ENCODE results near the gene TADA2A. TPM values are rescaled to one million over a fixed set of nuclear protein-coding genes. Genes with fewer than 3 reads are reported as not detected.

TADA2A gene
- total and polyA plus RNA-seq, 2 of the 8 experiments (the other 6 are each of a cell fraction or from before 2014, with no cell fraction given): 8.4 to 18.5 TPM

DNA sequence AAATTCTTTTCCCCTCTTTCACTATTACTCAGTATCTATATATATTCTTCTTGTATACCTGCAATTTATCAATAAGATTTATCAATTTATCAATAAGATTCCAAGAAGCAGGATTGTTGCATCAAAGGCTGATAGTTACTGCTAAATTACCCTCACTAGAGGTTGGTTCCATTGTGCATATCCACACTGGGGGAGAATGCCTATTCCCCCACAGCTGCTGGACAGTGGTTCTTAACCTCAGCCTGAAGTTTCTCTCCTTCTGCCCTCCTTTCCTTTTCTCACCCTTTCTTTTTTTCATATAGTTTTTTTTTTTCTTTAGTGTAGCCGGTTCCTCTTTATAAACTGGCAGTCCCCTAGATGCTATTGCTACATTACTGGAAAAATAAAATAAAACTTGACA lies 24.6 kb upstream of the TADA2A start:
- Histone ChIP-seq H3K79me1 (ENCODE audit: low read depth, low read length) (no peaks in the 10 kb centered on the region), H3K36me3 (ENCODE audit: control insufficient read depth in 2 of 4, insufficient read depth in 4 of 4, low read length in 3 of 4) (no peaks in the 10 kb centered on the region), H3K14ac (ENCODE audit: insufficient read length) (no peak overlapping the region), H4K91ac (replicated peaks; ENCODE audit: insufficient read length, low read length) (no peak overlapping the region), H3K4me3 (ENCODE audit: extremely low read depth in 1 of 4, insufficient read depth in 2 of 4, low read depth in 3 of 4, low read length in 4 of 4) (no peak overlapping the region), H4K5ac (ENCODE audit: insufficient read length, low read depth, low read length) (no peak overlapping the region), H3K27ac (ENCODE audit: low read depth, low read length) (no peak overlapping the region), H3K18ac (ENCODE audit: extremely low read depth, low read length) (no peak overlapping the region), H2BK5ac (ENCODE audit: low read depth, low read length) (no peak overlapping the region), H3K9ac (replicated peaks in 1 of 4; ENCODE audit: extremely low read depth in 1 of 4, low read depth in 3 of 4, low read length in 3 of 4) (no peak overlapping the region), H3K4me1 (replicated peaks in 1 of 4; ENCODE audit: control insufficient read depth in 3 of 4, insufficient read depth in 4 of 4, low read length in 3 of 4) (no peaks in the 10 kb centered on the region), H3K4me2 (ENCODE audit: insufficient read depth in 1 of 2, low read depth in 2 of 2, low read length in 2 of 2) (no peak overlapping the region), H2BK12ac (ENCODE audit: low read depth, low read length) (no peak overlapping the region), H4K20me1 (replicated peaks in 1 of 2; ENCODE audit: control insufficient read depth in 1 of 2, insufficient read depth in 2 of 2, low read length in 2 of 2) (no peaks in the 10 kb centered on the region), H4K8ac (ENCODE audit: extremely low read depth, insufficient read depth, low read length) (no peak overlapping the region), H3K79me2 (ENCODE audit: control insufficient read depth in 1 of 2, insufficient read depth in 2 of 2, low read length in 2 of 2) (no peaks in the 10 kb centered on the region), H3K23me2 (ENCODE audit: low read depth, low read length) (no peaks in the 10 kb centered on the region), H2BK15ac (ENCODE audit: low read length) (no peak overlapping the region), H2BK120ac (replicated peaks; ENCODE audit: low read depth, low read length) (no peak overlapping the region), H3K9me3 (ENCODE audit: insufficient read depth in 2 of 2, low read depth in 1 of 2, low read length in 1 of 2) (no peaks in the 10 kb centered on the region), H2AFZ (ENCODE audit: low read length) (no peak overlapping the region), H3K4ac (replicated peaks; ENCODE audit: insufficient read length, low read depth, low read length) (no peak overlapping the region), H3K27me3 (replicated peaks in 1 of 4; ENCODE audit: control insufficient read depth in 3 of 4, extremely low read depth in 1 of 4, insufficient read depth in 3 of 4, low read length in 3 of 4) (no peaks in the 10 kb centered on the region), H3K56ac (replicated peaks; ENCODE audit: insufficient read length, low read depth, low read length) (no peak overlapping the region), H2BK20ac (ENCODE audit: low read length) (no peak overlapping the region), H2AK5ac (ENCODE audit: low read depth, low read length) (no peak overlapping the region), H3K23ac (ENCODE audit: insufficient read length) (no peak overlapping the region)
- TF ChIP-seq ZNF274 (IDR thresholded peaks at IDR 0.05; ENCODE audit: borderline replicate concordance, extremely low read depth, low read length) (no peak), TEAD4 (IDR thresholded peaks at IDR 0.05; ENCODE audit: low read depth, low read length) (no peak), BCL11A (IDR thresholded peaks at IDR 0.05; ENCODE audit: low read depth in 2 of 2, low read length in 2 of 2) (no peak)
- TF ChIP-seq, protein P1, sequence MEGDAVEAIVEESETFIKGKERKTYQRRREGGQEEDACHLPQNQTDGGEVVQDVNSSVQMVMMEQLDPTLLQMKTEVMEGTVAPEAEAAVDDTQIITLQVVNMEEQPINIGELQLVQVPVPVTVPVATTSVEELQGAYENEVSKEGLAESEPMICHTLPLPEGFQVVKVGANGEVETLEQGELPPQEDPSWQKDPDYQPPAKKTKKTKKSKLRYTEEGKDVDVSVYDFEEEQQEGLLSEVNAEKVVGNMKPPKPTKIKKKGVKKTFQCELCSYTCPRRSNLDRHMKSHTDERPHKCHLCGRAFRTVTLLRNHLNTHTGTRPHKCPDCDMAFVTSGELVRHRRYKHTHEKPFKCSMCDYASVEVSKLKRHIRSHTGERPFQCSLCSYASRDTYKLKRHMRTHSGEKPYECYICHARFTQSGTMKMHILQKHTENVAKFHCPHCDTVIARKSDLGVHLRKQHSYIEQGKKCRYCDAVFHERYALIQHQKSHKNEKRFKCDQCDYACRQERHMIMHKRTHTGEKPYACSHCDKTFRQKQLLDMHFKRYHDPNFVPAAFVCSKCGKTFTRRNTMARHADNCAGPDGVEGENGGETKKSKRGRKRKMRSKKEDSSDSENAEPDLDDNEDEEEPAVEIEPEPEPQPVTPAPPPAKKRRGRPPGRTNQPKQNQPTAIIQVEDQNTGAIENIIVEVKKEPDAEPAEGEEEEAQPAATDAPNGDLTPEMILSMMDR (IDR thresholded peaks at IDR 0.05; ENCODE audit: control extremely low read depth in 1 of 3, insufficient read depth in 1 of 3, low read depth in 1 of 3, low read length in 3 of 3): no peak
- CTCF ChIA-PET (ENCODE audit: partially characterized antibody): interaction anchor here (0.6 to 1.7 kb wide), 5 partner anchors 8 to 220 kb away, joined by 3 to 14 read pairs (median 3); no protein-coding TSS in a partner anchor
- WGBS, 2 experiments (ENCODE audit: extremely low coverage in 1 of 2, insufficient coverage in 1 of 2, insufficient read length in 1 of 2, insufficient replicate concordance in 2 of 2, low coverage in 1 of 2, low lambda C conversion rate in 2 of 2, missing lambda C conversion rate in 1 of 2): 100% methylated on average over 1 of the region's 1 CpG; no CpG with 5 or more reads in 1 of the 2 experiments
- FAIRE-seq (no peak), DNase-seq (ENCODE audit: low read depth in 1 of 2, low spot score in 2 of 2) (no peak)
- POLR2A ChIA-PET (ENCODE audit: partially characterized antibody): no interaction called here
